H1 (cell line): ENCODE results near the gene SLC2A4. TPM values are rescaled to one million over a fixed set of nuclear protein-coding genes. Genes with fewer than 3 reads are reported as not detected.
A peak's percentile ranks its signal among the peaks of the same experiment; 100 is the strongest.

Experiments
- CTCF ChIA-PET: fragments of 300-600 bp; sonication (Branson Sonifier 250); formaldehyde crosslinking; loops from one replicate; lab custom pipeline; 2021; ENCODE audit not compliant: partially characterized antibody; lab: Charles Lee
- POLR2A ChIA-PET: fragments of 300-600 bp; sonication (Branson Sonifier 250); formaldehyde crosslinking; loops from one replicate; lab custom pipeline; 2021; ENCODE audit warnings: inconsistent platforms; ENCODE audit not compliant: partially characterized antibody; lab: Charles Lee
- DNase-seq, 2 experiments: peaks; one replicate each; pipeline versions ENCODE4 v3.0.0 to v3.0.0-alpha.2; 2010 to 2022; ENCODE audit warnings: low spot score in 2 of 2, low read depth in 1 of 2, mixed read lengths in 1 of 2
- FAIRE-seq: peaks from 2 replicates; lab custom pipeline; 2011; peaks lifted over from hg19 to GRCh38; lab: Jason Lieb, UNC
- H2AFZ ChIP-seq: 2 replicates; pipeline ENCODE4 v1.8.1; 2012; ENCODE audit warnings: low read length, inconsistent platforms
- H2AK5ac ChIP-seq: 2 replicates; pipeline ENCODE4 v1.6.1; 2013; ENCODE audit warnings: low read depth, low read length
- H2BK120ac ChIP-seq: replicated peaks from 2 replicates; pipeline ENCODE3; 2013; ENCODE audit warnings: low read depth, low read length, inconsistent platforms
- H2BK12ac ChIP-seq: 2 replicates; pipeline ENCODE4 v1.6.1; 2013; ENCODE audit warnings: low read depth, low read length
- H2BK15ac ChIP-seq: 2 replicates; pipeline ENCODE4 v1.6.1; 2013; ENCODE audit warnings: low read length
- H2BK20ac ChIP-seq: 2 replicates; pipeline ENCODE4 v1.6.1; 2013; ENCODE audit warnings: low read length
- H2BK5ac ChIP-seq: 2 replicates; pipeline ENCODE4 v1.6.1; 2013; ENCODE audit warnings: low read depth, low read length
- H3K14ac ChIP-seq: 2 replicates; pipeline ENCODE4 v1.6.1; 2013; ENCODE audit warnings: inconsistent platforms; ENCODE audit not compliant: insufficient read length
- H3K18ac ChIP-seq: 2 replicates; pipeline ENCODE4 v1.6.1; 2013; ENCODE audit warnings: low read length; ENCODE audit errors: extremely low read depth
- H3K23ac ChIP-seq: 2 replicates; pipeline ENCODE4 v1.6.1; 2013; ENCODE audit warnings: inconsistent platforms; ENCODE audit not compliant: insufficient read length
- H3K23me2 ChIP-seq: 2 replicates; pipeline ENCODE4 v1.6.1; 2013; ENCODE audit warnings: low read depth, low read length
- H3K27ac ChIP-seq: 2 replicates; pipeline ENCODE4 v1.6.1; 2011; ENCODE audit warnings: low read depth, low read length, inconsistent platforms
- H3K27me3 ChIP-seq, 4 experiments: replicated peaks in 1 of 4; 1 replicate in 1 of 4; 2 replicates in 3 of 4; pipeline versions ENCODE4 v1.6.1 to v1.8.1; 2011 to 2013; ENCODE audit warnings: low read length in 3 of 4, mild to moderate bottlenecking in 3 of 4, inconsistent platforms in 2 of 4, mixed read lengths in 2 of 4, moderate library complexity in 1 of 4; ENCODE audit not compliant: control insufficient read depth in 3 of 4, insufficient read depth in 3 of 4; ENCODE audit errors: extremely low read depth in 1 of 4
- H3K36me3 ChIP-seq, 4 experiments: 2 replicates each; pipeline versions ENCODE4 v1.6.1 to v1.8.1; 2011 to 2013; ENCODE audit warnings: mild to moderate bottlenecking in 4 of 4, low read length in 3 of 4, moderate library complexity in 2 of 4, control low read depth in 1 of 4, inconsistent platforms in 1 of 4; ENCODE audit not compliant: insufficient read depth in 4 of 4, control insufficient read depth in 2 of 4
- H3K4ac ChIP-seq: replicated peaks from 2 replicates; pipeline ENCODE3; 2013; ENCODE audit warnings: low read length, low read depth, mixed read lengths, inconsistent platforms; ENCODE audit not compliant: insufficient read length
- H3K4me1 ChIP-seq, 4 experiments: replicated peaks in 1 of 4; 1 replicate in 1 of 4; 2 replicates in 3 of 4; pipeline versions ENCODE4 v1.6.1 to v1.8.1; 2011 to 2013; ENCODE audit warnings: low read length in 3 of 4, inconsistent platforms in 2 of 4, mixed read lengths in 1 of 4; ENCODE audit not compliant: insufficient read depth in 4 of 4, control insufficient read depth in 3 of 4
- H3K4me2 ChIP-seq, 2 experiments: 2 replicates each; pipeline versions ENCODE4 v1.6.1 to v1.8.1; 2011 to 2013; ENCODE audit warnings: low read depth in 2 of 2, low read length in 2 of 2, control low read depth in 1 of 2, inconsistent platforms in 1 of 2, mild to moderate bottlenecking in 1 of 2; ENCODE audit not compliant: insufficient read depth in 1 of 2
- H3K4me3 ChIP-seq, 4 experiments: fragments of 200-600, 300-600 bp in 1 of 4; sonication (generic), shearing (Covaris generic), sonication (Bioruptor Twin) in 1 of 4; 2 replicates each; pipeline versions ENCODE4 v1.5.1 to v1.8.1; 2011 to 2016; ENCODE audit warnings: low read length in 4 of 4, low read depth in 3 of 4, control low read depth in 2 of 4, inconsistent platforms in 2 of 4, mild to moderate bottlenecking in 2 of 4, mixed read lengths in 1 of 4, moderate library complexity in 1 of 4; ENCODE audit not compliant: insufficient read depth in 2 of 4; ENCODE audit errors: extremely low read depth in 1 of 4
- H3K56ac ChIP-seq: replicated peaks from 2 replicates; pipeline ENCODE3; 2013; ENCODE audit warnings: low read depth, mild to moderate bottlenecking, mixed read lengths, low read length, inconsistent platforms; ENCODE audit not compliant: insufficient read length
- H3K79me1 ChIP-seq: 2 replicates; pipeline ENCODE4 v1.6.1; 2013; ENCODE audit warnings: low read depth, low read length, control low read depth
- H3K79me2 ChIP-seq, 2 experiments: 2 replicates each; pipeline versions ENCODE4 v1.6.1 to v1.8.1; 2012 to 2013; ENCODE audit warnings: low read length in 2 of 2, mild to moderate bottlenecking in 2 of 2, inconsistent platforms in 1 of 2; ENCODE audit not compliant: insufficient read depth in 2 of 2, control insufficient read depth in 1 of 2
- H3K9ac ChIP-seq, 4 experiments: replicated peaks in 1 of 4; 1 replicate in 1 of 4; 2 replicates in 3 of 4; pipeline versions ENCODE4 v1.6.1 to v1.8.1; 2011 to 2013; ENCODE audit warnings: low read depth in 3 of 4, low read length in 3 of 4, control low read depth in 2 of 4, mild to moderate bottlenecking in 2 of 4, moderate library complexity in 2 of 4, inconsistent platforms in 1 of 4; ENCODE audit errors: extremely low read depth in 1 of 4
- H3K9me3 ChIP-seq, 2 experiments: 2 replicates each; pipeline versions ENCODE4 v1.6.1 to v1.8.1; 2012 to 2013; ENCODE audit warnings: mild to moderate bottlenecking in 2 of 2, moderate library complexity in 2 of 2, control low read depth in 1 of 2, inconsistent platforms in 1 of 2, low read depth in 1 of 2, low read length in 1 of 2, mixed read lengths in 1 of 2; ENCODE audit not compliant: insufficient read depth in 2 of 2
- H4K20me1 ChIP-seq, 2 experiments: replicated peaks in 1 of 2; 2 replicates each; pipeline versions ENCODE3 to v1.8.1; 2011 to 2013; ENCODE audit warnings: inconsistent platforms in 2 of 2, low read length in 2 of 2, mild to moderate bottlenecking in 1 of 2; ENCODE audit not compliant: insufficient read depth in 2 of 2, control insufficient read depth in 1 of 2
- H4K5ac ChIP-seq: 2 replicates; pipeline ENCODE4 v1.6.1; 2013; ENCODE audit warnings: low read length, low read depth, mixed read lengths, inconsistent platforms; ENCODE audit not compliant: insufficient read length
- H4K8ac ChIP-seq: 2 replicates; pipeline ENCODE4 v1.8.0; 2013; ENCODE audit warnings: mild to moderate bottlenecking, moderate library complexity, low read length, inconsistent platforms; ENCODE audit not compliant: insufficient read depth; ENCODE audit errors: extremely low read depth
- H4K91ac ChIP-seq: replicated peaks from 2 replicates; pipeline ENCODE3; 2013; ENCODE audit warnings: low read length, mixed read lengths, inconsistent platforms; ENCODE audit not compliant: insufficient read length
- CTBP2 ChIP-seq: IDR thresholded peaks from 2 replicates; pipeline ENCODE4 v1.7.0; 2011; ENCODE audit warnings: borderline replicate concordance, mild to moderate bottlenecking, moderate library complexity, mixed read lengths, low read length; ENCODE audit not compliant: insufficient read depth, insufficient read length
- POLR2AphosphoS5 ChIP-seq: IDR thresholded peaks from 2 replicates; pipeline ENCODE4 v1.6.1; 2011; ENCODE audit warnings: low read depth, low read length
- whole genome bisulfite sequencing, 2 experiments: shearing (Covaris generic) in 1 of 2; methylation state at CpG; one replicate each; pipeline versions ENCODE4 v1.1.6 to v1.1.7; 2013 to 2015; ENCODE audit warnings: low lambda C conversion rate in 2 of 2, mixed read lengths in 2 of 2, inconsistent platforms in 1 of 2, low coverage in 1 of 2, missing lambda C conversion rate in 1 of 2; ENCODE audit not compliant: insufficient replicate concordance in 2 of 2, insufficient coverage in 1 of 2, insufficient read length in 1 of 2; ENCODE audit errors: extremely low coverage in 1 of 2, missing lambda C conversion rate in 1 of 2; 5-methylcytosine and 5-hydroxymethylcytosine counted together
- polyA plus RNA-seq, 7 experiments: library from polyadenylated mRNA; depleted of rRNA in 3 of 7; stranded (reverse) in 5 of 7; unstranded in 2 of 7; fragments of >200 nt in 5 of 7; fragments of 200-250 nt in 2 of 7; gene quantifications; 1 replicate in 5 of 7; 2 replicates in 1 of 7; 4 replicates in 1 of 7; pipeline versions ENCODE4 v1.2.1 to v1.2.3, GENCODE V29; 2011 to 2013; ENCODE audit warnings: missing spikeins in 2 of 7, mixed read lengths in 2 of 7
- total RNA-seq: library from RNA; stranded (reverse); fragmentation: NEBNext Ultra II Directional; extraction: Animal tissue kit (Norgen Biotek cat#: 25700); gene quantifications from 2 replicates; pipeline ENCODE4 v1.2.1, GENCODE V29; 2021

SLC2A4 gene
- total and polyA plus RNA-seq, 2 of the 8 experiments (the other 6 are each of a cell fraction or from before 2014, with no cell fraction given): 5.7 to 6.9 TPM

DNA sequence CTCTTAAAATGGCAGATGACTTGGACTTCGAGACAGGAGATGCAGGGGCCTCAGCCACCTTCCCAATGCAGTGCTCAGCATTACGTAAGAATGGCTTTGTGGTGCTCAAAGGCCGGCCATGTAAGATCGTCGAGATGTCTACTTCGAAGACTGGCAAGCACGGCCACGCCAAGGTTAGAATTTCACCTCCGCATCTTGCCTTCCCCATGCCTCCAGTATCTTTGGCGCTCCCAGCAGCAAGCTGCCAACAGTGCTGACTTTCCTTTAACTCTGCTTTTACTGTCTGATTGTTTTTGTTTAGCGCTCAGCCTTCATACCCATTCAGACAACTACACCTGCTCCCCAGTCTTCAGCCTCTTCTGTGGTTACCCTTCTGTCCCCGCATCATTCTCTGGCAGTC is 28.1 kb downstream of the SLC2A4 start:
- no peak overlapping the region for H3K27ac ChIP-seq
- H3K23ac ChIP-seq: no peak overlapping the region
- peaks cover 17 to 43% of the 10 kb centered on the region in 2 experiments for H3K79me2 ChIP-seq
- no peak overlapping the region for H2BK20ac ChIP-seq
- no peak overlapping the region for H4K5ac ChIP-seq
- H3K56ac ChIP-seq: no peak overlapping the region
- peaks cover 10% of the 10 kb centered on the region for H3K23me2 ChIP-seq
- TF ChIP-seq POLR2AphosphoS5: peak; percentile 39
- TF ChIP-seq CTBP2: no peak
- no peak overlapping the region for H2BK15ac ChIP-seq
- no peak overlapping the region for H2BK5ac ChIP-seq
- no peaks in the 10 kb centered on the region for H3K9me3 ChIP-seq
- ChIA-PET CTCF (interaction anchor here (1.4 to 4.5 kb wide), 3 partner anchors 12 to 264 kb away, joined by 5 to 22 read pairs (median 5); no protein-coding TSS in a partner anchor), POLR2A (interaction anchor here (0.8 to 11.3 kb wide), 19 partner anchors 8 to 252 kb away, joined by 3 to 223 read pairs (median 7); partner anchors contain the start of genes ACAP1, CLDN7, DLG4 and KCTD11)
- H2AK5ac ChIP-seq: no peak overlapping the region
- no peak overlapping the region for H4K8ac ChIP-seq
- H3K79me1 ChIP-seq: peaks cover 12% of the 10 kb centered on the region
- FAIRE-seq (no peak), DNase-seq (no peak)
- H3K9ac ChIP-seq: no peak overlapping the region; a peak in 1 of 7 replicates
- peak overlapping the region; percentile 88 to 99; a peak in 3 of 4 replicates for H3K4me2 ChIP-seq
- 90% methylated on average over 12 of the region's 12 CpGs; no CpG with 5 or more reads in 1 of the 2 experiments for WGBS, 2 experiments
- H3K27me3 ChIP-seq: no peaks in the 10 kb centered on the region
- H3K18ac ChIP-seq: no peak overlapping the region
- peaks cover 0 to 14% (median 6%) of the 10 kb centered on the region in 4 experiments; a peak in 5 of 7 replicates for H3K4me1 ChIP-seq
- H3K36me3 ChIP-seq: peaks cover 27 to 46% (median 36%) of the 10 kb centered on the region in 4 experiments
- H2BK120ac ChIP-seq: no peak overlapping the region
- peak overlapping the region in 3 of 4 experiments; percentile 87 to 97 (median 89); a peak in 4 of 8 replicates for H3K4me3 ChIP-seq
- no peak overlapping the region for H4K91ac ChIP-seq
- no peak overlapping the region for H2AFZ ChIP-seq
- H2BK12ac ChIP-seq: no peak overlapping the region
- H3K14ac ChIP-seq: no peak overlapping the region
- H4K20me1 ChIP-seq: peaks cover 21 to 28% of the 10 kb centered on the region in 2 experiments
- no peak overlapping the region for H3K4ac ChIP-seq
